Endothelial cell (in vitro differentiated cells): ENCODE data around the gene TNNI3K. TPM values are rescaled to one million over a fixed set of nuclear protein-coding genes. Genes with fewer than 3 reads are reported as not detected.

ENCODE experiments used
- DNase-seq: peaks from one replicate; pipeline ENCODE4 v3.0.0; 2021; ENCODE audit warnings: low spot score
- H3K27ac Mint-ChIP-seq: one replicate; pipeline ENCODE4 v1.8.0; 2021; ENCODE audit warnings: mixed read lengths, inconsistent platforms; ENCODE audit not compliant: unreplicated experiment
- H3K27me3 Mint-ChIP-seq: one replicate; pipeline ENCODE4 v1.8.0; 2021; ENCODE audit warnings: mild to moderate bottlenecking, moderate library complexity, mixed read lengths, inconsistent platforms; ENCODE audit not compliant: unreplicated experiment
- H3K36me3 Mint-ChIP-seq: one replicate; pipeline ENCODE4 v1.8.0; 2021; ENCODE audit warnings: mild to moderate bottlenecking, low read depth, mixed read lengths, inconsistent platforms; ENCODE audit not compliant: unreplicated experiment
- H3K4me1 Mint-ChIP-seq: one replicate; pipeline ENCODE4 v1.8.0; 2021; ENCODE audit warnings: mild to moderate bottlenecking, mixed read lengths, inconsistent platforms; ENCODE audit not compliant: unreplicated experiment
- H3K4me3 Mint-ChIP-seq: one replicate; pipeline ENCODE4 v1.8.0; 2021; ENCODE audit warnings: mild to moderate bottlenecking, mixed read lengths, inconsistent platforms; ENCODE audit not compliant: unreplicated experiment
- H3K9me3 Mint-ChIP-seq: one replicate; pipeline ENCODE4 v1.8.0; 2021; ENCODE audit warnings: mixed read lengths, inconsistent platforms; ENCODE audit not compliant: unreplicated experiment
- CTCF ChIP-seq: fragments of 200-600 bp; sonication (generic); IDR thresholded peaks from one replicate; pipeline ENCODE4 v1.5.0; 2021; ENCODE audit warnings: antibody characterized with exemption; ENCODE audit not compliant: unreplicated experiment
- total RNA-seq: library from RNA; stranded (reverse); fragmentation: NEBNext Ultra II Directional; extraction: Animal tissue kit (Norgen Biotek cat#: 25700); gene quantifications from one replicate; pipeline ENCODE4 v1.2.1, GENCODE V29; 2021; ENCODE audit not compliant: unreplicated experiment

TNNI3K gene
- total RNA-seq, 1 donor from 2014 or later, result not detected

GRCh38 chr1:74199504-74199903 is 35.7 kb upstream of the TNNI3K start:
- TF ChIP-seq CTCF, result no peak
- H3K4me3 Mint-ChIP-seq, result no peak overlapping the region
- H3K36me3 Mint-ChIP-seq, result no peaks in the 10 kb centered on the region
- peaks cover 6% of the 10 kb centered on the region for H3K4me1 Mint-ChIP-seq
- no peak overlapping the region for H3K27ac Mint-ChIP-seq
- no peaks in the 10 kb centered on the region for H3K27me3 Mint-ChIP-seq
- no peaks in the 10 kb centered on the region for H3K9me3 Mint-ChIP-seq
- no peak for DNase-seq

DNA sequence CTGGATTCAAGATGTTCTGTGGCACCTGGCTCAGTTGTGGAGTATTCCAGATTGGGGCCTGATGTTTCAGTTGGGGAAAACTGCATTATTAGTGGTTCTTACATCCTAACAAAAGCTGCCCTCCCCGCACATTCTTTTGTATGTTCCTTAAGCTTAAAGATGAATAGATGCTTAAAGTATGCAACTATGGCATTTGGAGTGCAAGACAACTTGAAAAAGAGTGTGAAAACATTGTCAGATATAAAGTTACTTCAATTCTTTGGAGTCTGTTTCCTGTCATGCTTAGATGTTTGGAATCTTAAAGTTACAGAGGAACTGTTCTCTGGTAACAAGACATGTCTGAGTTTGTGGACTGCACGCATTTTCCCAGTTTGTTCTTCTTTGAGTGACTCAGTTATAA is 29.9 kb upstream of the TNNI3K start:
- H3K9me3 Mint-ChIP-seq, result no peaks in the 10 kb centered on the region
- H3K4me3 Mint-ChIP-seq, result no peak overlapping the region
- TF ChIP-seq CTCF, result no peak
- DNase-seq, result no peak
- H3K4me1 Mint-ChIP-seq, result no peaks in the 10 kb centered on the region
- H3K27me3 Mint-ChIP-seq, result no peaks in the 10 kb centered on the region
- no peaks in the 10 kb centered on the region for H3K36me3 Mint-ChIP-seq
- no peak overlapping the region for H3K27ac Mint-ChIP-seq

- peaks cover 1% of the 10 kb centered on the region for H3K27me3 Mint-ChIP-seq
- no peaks in the 10 kb centered on the region for H3K36me3 Mint-ChIP-seq
- no peaks in the 10 kb centered on the region for H3K9me3 Mint-ChIP-seq
- H3K27ac Mint-ChIP-seq, result no peak overlapping the region
- TF ChIP-seq CTCF, result no peak
- no peak overlapping the region for H3K4me3 Mint-ChIP-seq
- no peak for DNase-seq
- H3K4me1 Mint-ChIP-seq, result peaks cover 12% of the 10 kb centered on the region
Measured at GRCh38 chr1:74215229-74215628, 20.0 kb upstream of the TNNI3K start.

DNA sequence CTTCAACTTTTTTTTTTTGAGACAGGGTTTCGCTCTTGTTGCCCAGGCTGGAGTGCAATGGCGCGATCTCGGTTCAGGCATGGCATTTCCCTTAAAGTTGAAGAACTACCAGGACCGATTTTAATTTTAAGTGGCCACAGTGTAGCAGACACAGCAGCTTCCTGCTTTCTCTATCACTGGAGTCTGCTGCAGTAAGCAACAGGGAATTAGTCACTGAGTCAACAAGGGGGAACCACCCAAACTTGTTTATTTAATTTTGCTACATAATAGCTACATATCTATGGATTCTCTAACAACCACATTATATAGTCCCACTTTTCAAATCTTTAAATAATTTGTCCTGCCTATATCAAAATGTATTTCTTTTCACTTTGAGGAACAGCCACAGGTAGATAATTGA is 12.5 kb upstream of the TNNI3K start:
- Mint-ChIP-seq H3K4me1 (no peaks in the 10 kb centered on the region), H3K27ac (no peak overlapping the region), H3K27me3 (no peaks in the 10 kb centered on the region), H3K36me3 (no peaks in the 10 kb centered on the region), H3K4me3 (no peak overlapping the region), H3K9me3 (no peaks in the 10 kb centered on the region)
- no peak for DNase-seq
- TF ChIP-seq CTCF, result no peak

DNA sequence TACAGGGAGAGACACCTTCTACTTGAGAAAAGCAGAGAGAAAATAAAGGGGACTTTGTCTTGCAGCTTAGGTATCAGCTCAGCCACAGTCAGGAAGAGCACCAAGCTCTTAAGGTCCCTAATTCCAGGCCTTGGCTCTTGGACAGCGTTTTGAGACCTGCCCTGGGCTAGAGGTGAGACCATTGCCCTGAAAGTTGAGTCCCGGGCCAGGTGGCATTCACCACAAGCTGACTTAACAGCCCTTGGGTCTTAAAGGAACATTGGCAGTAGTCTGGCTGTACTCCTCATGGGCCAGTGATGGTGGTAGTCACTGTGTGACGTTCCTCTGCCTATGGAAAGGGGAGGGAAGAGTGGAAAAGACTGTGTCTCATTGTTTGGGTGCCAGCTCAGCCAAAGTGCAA is 11.7 kb upstream of the TNNI3K start:
- H3K9me3 Mint-ChIP-seq, result no peaks in the 10 kb centered on the region
- no peak for DNase-seq
- no peak overlapping the region for H3K27ac Mint-ChIP-seq
- no peaks in the 10 kb centered on the region for H3K4me1 Mint-ChIP-seq
- no peak overlapping the region for H3K4me3 Mint-ChIP-seq
- TF ChIP-seq CTCF, result no peak
- no peaks in the 10 kb centered on the region for H3K27me3 Mint-ChIP-seq
- H3K36me3 Mint-ChIP-seq, result no peaks in the 10 kb centered on the region
